Left renal cortex interstitium (tissue), 4 donors: ENCODE results near the gene CPLX3. TPM values are rescaled to one million over a fixed set of nuclear protein-coding genes. Genes with fewer than 3 reads are reported as not detected.
"Not testable (repeated sequence)": the region's sequence is repeated elsewhere in the genome, so short reads cannot be mapped to it uniquely, and the experiment has no call there.

ENCODE experiments used
- DNase-seq, 4 donors: peaks; one replicate each; pipeline ENCODE4 v3.0.0-alpha.2; 2013; ENCODE audit warnings: low read depth in 4 of 4, low spot score in 2 of 4, missing footprints in 1 of 4
- polyA plus RNA-seq, 4 donors: library from polyadenylated mRNA; unstranded; fragments of 120-200 nt; gene quantifications; one replicate each; pipeline ENCODE4 v1.2.1, GENCODE V29; 2013; ENCODE audit not compliant: insufficient read length in 4 of 4

Gene CPLX3, protein sequence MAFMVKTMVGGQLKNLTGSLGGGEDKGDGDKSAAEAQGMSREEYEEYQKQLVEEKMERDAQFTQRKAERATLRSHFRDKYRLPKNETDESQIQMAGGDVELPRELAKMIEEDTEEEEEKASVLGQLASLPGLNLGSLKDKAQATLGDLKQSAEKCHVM
- polyA plus RNA-seq = under 1 TPM in 1 of 4 donors, not detected in 3; 0.07 TPM

DNA sequence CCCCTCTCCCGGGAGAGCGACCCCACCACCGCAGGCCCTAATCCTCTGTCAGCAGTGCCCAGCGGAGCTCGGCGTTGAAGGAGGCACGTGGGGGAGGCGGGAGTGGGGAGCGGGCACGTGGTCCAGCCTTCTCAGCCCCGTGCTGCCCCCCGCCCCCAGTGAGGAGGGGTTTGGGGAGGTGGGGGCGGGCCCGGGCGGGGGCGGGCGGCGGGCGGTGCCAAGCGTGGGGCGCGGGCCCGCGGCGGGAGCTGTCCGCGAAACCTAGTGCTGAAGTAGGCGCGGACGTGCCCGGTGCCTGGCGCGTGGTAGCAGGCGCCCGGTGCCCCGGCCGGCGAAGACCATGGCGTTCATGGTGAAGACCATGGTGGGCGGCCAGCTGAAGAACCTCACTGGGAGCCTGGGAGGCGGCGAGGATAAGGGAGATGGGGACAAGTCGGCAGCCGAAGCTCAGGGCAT lies at the start of gene CPLX3:
Gene CPLX3 (plus strand): TSS at position 264 of the 456 bp plus-strand sequence. CDS start 77 bp downstream, at position 341.
- DNase-seq = peak in 2 of 4 donors; percentile 18 to 28

DNA sequence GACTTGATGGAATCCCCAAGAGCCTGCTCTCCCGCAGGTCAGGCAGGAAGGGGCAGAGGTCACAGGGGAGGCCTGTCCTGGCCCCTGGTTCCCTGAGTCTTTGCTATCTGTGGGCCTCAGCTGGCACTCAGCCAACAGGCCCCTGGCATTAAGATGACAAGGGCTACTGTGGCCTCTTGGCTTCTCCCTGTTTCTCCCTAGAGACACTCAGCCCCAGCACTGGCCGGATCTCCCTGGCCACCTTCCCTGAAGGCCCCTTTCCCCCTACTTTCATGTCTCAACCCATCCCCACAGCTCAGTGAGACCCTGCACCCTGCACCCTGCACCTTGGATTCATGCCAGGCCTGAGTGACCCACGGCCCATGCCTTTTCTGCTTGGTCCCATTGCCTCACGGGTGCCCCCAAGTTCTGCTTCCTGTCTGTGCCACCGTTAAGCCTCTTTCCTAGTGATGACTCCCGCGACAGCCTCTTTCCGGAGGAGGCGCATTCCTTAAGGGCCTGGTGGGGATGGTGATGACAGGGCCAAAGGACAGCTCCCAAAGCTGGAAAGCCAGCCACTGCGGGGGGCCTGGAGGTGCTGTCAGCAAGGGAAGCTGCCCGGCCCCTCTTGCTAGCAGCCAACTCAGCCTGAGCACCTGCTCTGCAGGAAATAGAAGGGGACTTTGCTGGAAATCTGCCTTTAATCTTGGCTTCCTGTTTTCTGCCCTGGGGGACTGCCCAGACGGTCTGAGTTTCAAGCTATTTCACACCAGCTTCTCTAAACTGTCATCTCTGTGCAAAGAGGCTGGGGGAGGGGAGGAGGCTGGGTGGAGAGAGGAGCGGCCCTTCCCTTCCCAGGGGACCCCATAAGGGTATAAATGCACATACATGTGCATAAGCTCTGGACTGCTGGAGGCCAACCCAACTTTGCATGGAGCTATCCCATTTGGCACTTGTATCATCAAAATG lies 49.3 kb upstream of the CPLX3 start:
- no peak for DNase-seq

DNA sequence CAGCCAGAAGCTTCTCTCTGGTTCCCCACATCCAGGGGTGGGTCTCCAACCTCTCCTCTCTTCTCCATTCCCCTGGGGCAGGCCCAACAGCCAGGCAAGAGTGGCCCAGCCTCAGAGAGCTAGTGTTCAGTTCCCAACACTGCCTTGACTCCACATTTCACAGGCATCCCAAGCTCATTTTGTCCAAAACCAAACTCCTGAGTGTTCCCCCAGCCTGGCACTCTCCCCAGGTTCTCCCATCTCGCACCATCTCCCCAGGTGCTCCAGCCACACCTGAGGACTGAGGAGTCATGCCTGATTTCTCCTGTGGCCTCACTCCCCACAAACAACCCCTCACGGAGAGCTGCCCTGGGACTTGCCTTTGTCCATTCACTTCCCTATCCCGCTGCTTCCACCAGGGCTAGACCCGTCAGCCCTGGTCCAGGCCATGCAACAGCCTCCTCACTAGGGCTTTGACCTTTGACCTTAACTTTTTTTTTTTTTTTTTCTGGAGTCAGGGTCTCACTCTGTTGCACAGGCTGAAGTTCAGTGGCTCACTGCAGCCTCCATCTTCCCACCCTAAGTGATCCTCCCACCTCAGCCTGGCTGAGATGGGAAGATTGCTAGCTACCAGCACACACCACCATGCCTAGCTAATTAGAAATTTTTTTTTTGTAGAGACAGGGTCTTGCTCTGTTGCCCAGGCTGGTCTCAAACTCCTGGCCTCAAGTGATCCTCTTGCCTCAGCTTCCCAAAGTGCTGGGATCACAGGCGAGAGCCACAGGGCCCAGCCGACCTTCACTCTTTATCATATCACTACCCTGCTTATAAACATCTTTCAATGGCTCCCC lies 48.4 kb upstream of the CPLX3 start:
- DNase-seq = no peak

DNA sequence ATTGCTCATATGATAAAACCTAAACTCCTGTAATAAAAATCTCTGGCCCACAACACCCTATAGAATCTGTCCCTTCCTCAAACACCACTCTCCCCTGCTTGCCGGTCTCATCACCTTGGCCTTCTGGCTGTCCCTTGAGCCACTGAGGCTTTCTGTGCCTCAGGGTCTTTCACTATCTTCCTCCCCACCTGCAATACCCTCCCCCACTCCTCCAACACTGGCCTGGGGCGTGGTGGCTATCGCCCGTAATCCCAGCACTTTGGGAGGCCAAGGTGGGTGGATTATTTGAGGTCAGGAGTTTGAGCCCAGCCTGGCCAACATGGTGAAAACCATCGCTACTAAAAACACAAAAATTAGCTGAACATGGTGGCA lies 47.8 kb upstream of the CPLX3 start:
- no peak for DNase-seq

DNA sequence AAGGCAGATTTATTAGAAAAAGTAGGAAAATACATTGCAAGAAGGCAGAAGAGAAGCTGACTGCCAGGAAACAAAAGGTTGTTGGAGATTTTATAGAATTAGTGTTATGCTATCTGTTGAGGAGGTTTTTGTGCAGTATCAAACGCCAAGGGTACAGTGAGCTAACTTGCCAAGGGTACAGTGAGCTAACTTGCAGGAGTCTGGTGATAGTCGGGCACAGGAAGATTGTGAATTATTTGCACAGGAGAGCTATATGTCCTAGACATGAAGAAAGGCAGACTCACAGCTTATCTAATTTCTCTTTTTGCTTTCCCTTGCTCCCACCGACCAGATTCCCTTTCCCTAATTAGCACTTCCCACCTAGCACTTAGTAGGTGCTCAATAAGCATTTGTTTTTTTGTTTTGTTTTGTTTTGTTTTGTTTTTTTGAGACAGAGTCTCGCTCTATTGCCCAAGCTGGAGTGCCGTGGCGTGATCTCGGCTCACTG lies 47.2 kb upstream of the CPLX3 start:
- DNase-seq = no peak

DNA sequence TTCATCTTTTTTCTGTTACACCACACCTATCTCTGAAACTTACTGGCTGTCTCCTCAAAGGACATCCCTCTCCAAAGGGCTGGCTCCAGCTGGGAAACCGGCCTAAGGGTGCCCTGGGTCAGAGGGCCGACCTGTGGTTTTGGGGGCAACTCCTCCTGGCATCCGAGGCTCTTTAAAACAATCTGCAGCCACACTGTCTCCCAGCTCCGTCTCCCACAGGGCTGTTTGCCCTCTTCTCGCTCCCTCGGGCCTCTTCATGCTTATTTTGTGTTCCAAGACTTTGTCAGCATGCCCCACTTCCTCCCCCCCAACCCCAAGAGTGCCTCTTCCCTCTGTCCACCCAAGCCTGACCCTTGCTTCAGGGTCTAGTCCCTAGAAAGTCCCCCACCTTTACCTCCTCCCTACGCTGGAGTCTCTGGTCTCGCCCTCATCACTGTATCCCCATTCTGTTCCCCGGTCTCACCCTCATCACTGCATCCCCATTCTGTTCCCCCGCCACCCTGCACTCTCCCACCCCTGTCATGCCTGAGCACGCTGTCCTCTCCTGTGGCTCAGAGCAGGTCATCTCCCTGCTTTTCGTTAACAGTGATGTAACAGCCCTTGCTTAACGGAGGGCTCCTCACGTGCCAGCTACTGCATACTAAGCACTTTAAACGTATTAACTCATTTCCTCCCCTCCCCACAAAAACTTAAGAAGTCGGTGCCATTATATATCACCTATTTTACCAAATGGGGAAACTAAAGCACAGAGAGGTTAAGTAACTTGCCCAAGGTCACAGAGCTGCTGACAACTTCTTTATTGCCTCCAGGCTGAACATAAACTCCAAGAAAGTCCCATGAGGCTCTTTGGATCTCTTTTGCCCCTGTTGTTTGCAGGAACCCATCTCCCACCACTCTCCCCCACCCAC lies 45.6 kb upstream of the CPLX3 start:
- no peak for DNase-seq

DNA sequence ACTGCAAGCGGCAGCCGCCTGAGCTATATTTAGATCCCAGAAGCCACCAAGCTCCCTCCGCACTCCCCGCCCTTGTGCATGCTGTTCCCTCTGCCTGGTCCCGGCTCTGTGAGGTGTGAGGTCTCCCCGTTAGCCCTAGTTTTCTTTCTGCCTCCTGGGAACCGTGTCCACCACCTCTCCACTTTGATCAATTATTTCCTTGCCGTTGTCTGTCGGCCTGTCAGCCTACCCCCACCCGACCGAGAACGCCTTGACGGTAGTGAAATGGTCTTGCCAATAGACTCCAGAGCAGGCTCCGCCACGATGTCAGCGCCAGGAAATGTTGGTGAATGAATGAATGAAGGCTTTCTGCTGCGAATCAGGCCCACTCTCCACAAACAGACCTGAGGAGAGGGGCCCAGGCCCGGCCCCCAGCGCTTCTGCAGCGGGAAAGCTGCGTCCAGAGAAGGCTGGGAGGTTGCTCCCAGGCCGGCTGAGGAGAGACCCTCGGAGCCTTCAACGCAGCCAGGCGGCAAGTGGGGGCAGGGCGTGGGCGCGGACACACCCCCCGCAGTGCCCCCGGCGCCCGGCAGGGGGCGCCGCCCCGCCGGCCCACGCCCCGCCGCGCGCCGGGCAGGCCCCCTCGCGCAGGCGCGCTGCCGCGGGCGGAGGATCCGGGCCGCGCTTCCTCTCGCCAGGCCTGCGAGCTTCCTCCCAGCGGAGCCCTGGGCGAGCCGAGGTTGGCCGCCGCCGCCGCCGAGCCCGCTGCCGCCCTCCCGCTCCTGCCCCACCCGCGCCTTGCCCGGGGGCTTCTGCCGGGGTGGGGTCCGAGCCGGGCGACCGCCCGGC lies 44.8 kb upstream of the CPLX3 start, which contains the start of gene CSK:
Gene CSK (plus strand): TSS at position 650 of the 828 bp plus-strand sequence. CDS start 16,218 bp downstream, outside the sequence.
- DNase-seq = no peak

DNA sequence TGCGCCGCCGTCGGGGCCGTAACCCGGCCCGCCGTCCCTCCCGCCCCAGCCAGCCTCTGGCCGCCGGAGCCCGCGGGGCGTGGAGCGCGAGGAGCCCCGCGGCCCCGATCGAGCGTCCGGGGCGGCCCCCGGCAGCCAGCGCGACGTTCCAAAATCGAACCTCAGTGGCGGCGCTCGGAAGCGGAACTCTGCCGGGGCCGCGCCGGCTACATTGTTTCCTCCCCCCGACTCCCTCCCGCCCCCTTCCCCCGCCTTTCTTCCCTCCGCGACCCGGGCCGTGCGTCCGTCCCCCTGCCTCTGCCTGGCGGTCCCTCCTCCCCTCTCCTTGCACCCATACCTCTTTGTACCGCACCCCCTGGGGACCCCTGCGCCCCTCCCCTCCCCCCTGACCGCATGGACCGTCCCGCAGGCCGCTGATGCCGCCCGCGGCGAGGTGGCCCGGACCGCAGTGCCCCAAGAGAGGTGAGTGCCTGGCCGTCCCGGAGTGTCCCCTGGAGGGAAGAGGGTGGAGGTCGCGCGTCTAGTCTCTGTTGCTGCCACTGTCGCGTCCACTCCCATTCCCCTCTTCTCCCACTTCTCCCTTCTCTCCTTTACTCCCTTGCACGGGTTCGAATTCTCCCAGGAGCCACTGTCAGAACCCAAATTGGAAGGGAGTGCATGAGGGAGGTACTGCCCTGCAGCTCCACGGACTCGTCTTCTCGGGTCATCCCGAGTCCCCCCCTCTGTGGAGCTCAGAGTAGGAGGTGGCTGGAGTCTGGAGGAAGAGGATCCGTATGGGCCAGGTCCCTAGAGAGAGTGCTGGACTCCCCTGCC lies 44.0 kb upstream of the CPLX3 start:
- DNase-seq = no peak

DNA sequence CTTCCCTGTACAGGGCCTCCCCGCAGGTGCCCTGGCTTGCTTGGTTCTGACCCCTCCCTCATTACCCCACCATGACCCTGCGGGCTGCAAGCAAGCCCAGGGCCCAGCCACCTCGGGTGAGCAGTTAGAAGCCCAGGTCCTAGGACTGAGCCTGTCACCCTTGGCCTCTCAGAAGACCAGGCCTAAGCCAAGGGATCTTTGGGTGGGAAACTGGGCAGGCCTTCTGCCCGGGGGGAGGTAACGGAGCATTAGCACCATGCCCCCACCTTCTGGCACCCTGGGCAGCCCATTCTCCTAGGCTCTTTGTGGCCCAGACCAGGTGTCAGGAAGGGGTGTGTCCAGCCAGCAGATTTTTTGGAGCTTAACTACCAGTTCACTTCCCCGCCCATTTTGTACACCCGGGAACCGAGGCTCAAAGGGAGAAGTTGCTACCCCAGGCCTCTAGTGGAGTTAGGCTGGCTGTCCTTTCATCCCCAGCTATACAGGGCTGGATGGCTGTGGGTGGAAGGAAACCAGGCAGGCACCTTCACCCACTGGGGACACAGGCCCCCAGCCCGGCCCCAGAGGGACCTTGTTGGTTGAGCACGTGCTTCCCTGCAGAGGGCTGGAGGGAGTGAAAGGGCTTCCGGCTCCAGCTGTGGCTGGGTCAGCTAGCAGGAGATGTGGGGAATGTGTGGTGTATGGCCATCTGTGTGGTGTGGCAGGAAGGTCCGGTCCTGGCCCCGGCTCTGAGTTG lies 43.2 kb upstream of the CPLX3 start:
- no peak for DNase-seq

DNA sequence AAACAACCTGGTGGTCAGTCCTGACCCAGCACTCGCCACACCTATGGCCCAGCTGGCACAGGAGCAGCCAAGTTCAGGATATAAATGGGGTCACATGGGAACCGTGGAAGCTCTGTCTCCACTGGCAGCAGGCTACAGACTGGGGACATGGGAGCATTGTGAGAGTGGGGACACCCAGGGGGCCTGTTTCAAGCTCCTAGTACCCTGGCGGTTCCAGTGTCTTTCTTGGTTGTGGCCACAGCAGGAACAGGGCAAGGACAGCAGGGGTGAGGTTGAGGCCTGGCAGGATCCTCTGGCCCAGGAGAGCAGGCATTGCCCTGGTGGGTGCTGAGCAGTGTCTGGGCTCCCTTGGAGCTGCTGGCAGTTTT lies 42.6 kb upstream of the CPLX3 start:
- no peak for DNase-seq

DNA sequence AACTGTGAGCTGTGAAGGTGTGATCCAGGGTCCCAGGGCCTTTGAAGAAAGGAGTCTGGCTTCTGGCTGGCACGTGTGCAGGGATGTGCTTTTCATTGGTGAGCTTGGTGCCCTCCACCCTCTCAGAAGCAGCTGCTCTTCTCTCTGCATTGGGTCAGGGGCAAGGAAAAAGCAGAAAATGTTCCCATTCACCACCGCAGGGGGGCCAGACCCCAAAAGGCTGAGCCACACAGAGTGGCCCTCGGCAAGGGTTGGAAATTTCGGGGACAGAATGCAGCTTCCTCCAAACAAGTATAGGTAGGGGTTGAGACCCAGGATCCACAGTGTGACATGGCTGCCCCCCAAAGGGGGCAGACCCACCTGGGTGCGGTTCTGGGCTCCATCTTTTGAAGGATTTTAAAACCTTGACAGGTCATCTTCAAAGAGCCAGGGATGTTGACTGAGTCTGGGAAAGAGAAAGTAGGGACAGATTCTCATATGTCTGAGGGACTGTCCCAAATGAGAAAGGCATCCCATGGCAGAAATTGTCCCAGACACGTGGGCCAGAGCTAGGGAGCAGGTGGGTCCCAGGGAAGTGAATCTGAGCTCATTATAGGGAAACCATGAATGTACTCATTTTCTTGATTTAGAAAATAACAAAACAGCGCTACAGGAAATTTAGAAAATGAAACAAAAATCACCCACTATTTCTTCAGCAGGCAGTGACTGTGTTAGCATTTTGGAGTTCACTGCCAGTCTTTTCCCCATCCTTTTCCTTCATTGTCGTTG lies 41.8 kb upstream of the CPLX3 start:
- no peak for DNase-seq

DNA sequence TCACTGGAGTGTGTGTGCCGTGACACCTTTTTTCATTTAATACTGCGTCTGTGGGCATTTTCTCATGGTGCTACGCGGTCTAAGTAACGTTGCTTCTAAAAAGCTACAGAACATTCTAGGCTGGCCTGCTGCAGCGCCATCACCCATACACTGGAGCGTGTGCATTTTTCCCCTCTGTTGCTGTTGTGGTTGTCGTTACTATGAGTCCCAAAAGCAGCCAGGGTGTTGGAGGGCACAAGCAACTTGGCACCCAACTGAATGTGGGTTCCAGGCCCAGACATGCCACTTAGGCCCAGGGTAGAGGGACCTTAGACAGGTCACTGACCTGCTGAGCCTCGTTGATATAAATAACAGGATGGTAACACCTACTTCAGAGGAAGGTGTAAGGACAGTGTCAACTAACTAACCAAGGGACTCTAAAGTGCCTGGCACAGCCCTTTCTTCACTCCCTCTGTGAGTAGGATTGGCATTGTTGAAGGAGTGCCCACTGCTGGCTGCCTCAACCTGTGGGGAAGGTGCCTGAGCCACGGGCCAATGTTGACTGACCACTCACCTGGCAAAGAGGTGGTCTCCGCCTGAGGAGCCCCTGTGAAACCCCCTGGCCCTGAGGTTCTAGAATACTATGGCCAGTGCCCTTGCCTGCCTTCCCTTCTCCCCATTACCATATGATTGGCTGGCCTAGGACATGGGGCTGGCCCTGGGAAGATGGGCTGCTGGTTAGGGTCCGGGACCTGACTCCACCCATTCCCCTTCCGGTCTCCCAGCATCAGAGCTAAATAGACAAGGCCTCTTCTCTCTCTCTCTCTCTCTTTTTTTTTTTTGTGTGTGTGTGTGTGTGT lies 41.0 kb upstream of the CPLX3 start:
- DNase-seq = no peak

DNA sequence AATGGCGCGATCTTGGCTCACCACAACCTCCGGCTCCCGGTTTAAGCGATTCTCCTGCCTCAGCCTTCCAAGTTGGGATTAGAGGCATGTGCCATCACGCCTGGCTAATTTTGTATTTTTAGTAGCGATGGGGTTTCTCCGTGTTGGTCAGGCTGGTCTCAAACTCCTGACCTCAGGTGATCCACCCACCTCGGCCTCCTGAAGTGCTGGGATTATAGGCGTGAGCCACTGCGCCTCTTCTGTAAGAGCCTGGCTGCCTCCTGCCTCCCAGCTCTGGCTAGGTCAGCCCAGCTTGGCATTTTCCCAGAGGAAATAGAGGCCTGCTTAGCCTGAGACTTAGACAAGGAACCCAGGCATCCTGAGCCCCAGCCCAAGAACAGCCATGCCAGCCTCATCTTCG lies 40.3 kb upstream of the CPLX3 start:
- not testable (repeated sequence) for DNase-seq

DNA sequence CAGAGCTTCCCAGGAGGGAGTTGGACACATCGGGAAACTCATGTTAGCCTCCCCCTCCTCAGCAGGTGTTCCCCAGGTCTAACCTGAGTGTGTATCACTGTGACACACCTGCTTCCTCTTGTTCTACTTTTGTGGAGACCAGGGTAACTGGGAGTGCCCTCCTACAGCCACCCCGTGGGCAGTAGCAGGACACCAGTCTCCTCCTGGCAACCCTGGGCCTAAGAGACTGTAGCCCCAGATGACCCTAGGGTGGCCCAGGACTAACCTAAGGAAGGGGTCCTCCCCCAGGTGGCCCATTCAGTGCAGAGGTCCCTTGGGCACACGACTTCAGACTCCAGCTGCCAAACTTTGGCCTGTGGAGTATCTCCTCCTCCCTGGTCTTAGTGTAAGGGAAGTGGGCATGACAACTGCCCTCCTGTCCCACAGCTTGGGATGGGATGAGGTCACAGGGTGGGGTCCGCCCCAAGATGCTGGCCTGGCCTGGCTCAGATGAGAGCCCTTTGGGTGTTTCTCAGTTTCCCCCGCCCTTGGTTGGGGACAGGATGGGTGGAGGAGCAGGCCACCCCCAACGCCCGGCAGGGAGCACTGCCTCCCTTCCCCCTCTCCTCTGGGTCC lies 39.8 kb upstream of the CPLX3 start:
- DNase-seq = no peak
